SK-N-MC (cell line): ENCODE results near the gene ADD3.

Experiments
- EZH2 ChIP-seq: fragments of 200-600 bp; sonication (generic); IDR thresholded peaks from one replicate; pipeline ENCODE4 v1.6.1; 2017; ENCODE audit warnings: antibody characterized with exemption
- FOXP2 ChIP-seq: optimal IDR thresholded peaks from 2 replicates; pipeline ENCODE3; 2011; ENCODE audit warnings: mild to moderate bottlenecking, moderate library complexity; ENCODE audit not compliant: insufficient read depth; ENCODE audit errors: extremely low read length, control extremely low read depth
- POLR2AphosphoS5 ChIP-seq: IDR thresholded peaks from 2 replicates; pipeline ENCODE4 v1.6.1; 2012; ENCODE audit warnings: mild to moderate bottlenecking, low read depth, low read length, borderline replicate concordance

DNA sequence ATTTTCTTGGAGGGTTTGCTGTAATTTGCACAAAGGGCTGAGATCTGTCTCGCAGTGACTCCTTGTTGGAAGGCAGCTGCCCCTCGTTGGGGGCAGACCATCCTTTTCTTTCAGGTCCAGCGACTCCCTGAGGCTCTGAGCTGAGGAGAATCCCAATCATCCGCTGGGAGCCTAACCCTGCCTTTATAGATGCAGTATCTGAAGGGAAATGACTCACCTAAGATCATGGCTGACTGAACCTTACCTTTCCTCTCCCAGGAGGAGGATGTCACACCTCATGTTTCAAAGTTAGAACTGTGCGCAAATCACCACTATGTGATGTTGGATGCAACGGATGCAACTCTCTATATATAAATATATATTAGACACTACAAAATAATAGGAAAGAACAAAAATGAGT is 163.2 kb downstream of the ADD3 start:
- TF ChIP-seq POLR2AphosphoS5: no peak
- no peak for TF ChIP-seq EZH2
- TF ChIP-seq FOXP2: no peak
